ENCODE data around the gene CDHR2.
"Not testable (repeated sequence)": the region's sequence is repeated elsewhere in the genome, so short reads cannot be mapped to it uniquely, and the experiment has no call there.

The CDHR2 gene

DNA sequence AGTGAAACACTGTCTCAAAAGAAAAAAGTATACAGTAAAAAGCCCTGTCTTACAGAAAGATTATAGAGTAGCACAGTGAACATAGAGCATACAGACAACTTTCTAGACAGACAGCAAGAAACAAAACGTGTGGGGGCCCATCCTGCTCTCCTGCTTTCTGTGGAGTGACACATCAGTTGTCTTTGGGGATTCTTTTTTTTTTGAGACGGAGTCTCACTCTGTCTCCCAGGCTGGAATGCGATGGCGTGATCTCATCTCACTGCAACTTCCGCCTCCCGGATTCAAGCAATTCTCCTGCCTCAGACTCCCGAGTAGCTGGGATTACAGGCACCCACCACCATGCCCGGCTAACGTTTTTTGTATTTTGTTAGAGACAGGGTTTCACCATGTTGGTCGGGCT, 14.9 kb downstream of the CDHR2 start:
- DNase-seq (ENCODE audit: low read depth in 2 of 2, low spot score in 1 of 2): no peak

DNA sequence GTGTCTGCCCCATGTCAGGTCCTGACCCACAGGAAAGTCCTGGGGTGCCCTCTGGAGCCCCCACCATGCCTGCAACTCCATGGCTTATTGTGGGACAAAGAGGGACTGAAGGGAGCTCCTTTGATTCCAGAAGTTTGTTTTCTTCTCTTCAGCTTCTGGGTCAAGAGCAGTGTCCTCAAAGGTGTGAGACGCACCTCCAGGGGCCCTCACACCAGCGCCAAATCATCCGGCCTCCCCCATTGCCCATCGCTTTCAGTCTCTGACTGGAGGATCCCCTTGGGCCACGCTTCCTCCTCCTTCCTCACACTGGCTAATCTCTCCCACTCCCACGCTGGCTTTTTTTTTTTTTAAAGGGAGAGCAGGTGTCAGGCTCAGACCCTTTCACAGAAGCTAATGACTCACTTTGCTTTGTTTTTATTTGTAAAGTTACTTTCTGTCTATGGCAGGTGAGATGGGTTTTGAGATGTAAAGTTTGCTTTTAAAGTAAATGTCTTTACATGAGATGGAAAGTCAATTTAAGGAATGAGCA, 16.7 kb downstream of the CDHR2 start:
- DNase-seq (ENCODE audit: low read depth in 2 of 2, low spot score in 1 of 2): no peak

DNA sequence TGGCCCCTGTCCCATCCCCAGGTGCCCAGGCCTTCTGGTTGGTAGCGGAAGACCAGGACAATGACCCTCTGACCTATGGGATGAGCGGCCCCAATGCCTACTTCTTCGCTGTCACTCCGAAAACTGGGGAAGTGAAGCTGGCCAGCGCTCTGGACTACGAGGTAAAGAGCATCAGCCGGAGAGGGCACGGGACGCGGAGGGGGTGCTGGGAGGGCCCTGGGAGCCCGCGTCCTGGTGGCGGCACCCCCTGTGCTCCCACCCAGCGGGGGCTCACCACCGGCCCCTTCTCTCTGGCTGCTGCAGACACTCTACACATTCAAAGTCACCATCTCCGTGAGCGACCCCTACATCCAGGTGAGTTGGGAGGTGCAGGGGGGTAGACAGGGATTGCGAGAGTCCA, 19.5 kb downstream of the CDHR2 start:
- no peak for DNase-seq (ENCODE audit: low read depth in 2 of 2, low spot score in 1 of 2)

DNA sequence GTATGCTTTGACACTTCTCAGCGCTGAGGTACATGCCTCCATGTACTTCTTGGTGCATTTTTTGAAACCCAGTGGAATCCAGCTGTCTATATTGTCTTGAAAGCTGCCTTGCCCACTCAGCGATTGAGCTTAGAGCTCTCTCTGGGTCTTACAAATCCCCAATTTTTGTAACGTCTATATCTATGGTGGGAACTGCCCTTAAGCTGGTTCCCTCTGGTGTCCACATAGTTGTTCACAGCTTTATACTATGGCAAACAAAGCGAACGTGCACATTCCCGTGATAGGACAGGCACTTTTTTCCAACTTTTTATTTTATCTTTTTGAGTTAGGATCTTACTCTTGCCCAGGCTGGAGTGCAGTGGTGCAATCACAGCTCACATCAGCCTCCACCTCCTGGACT, 20.9 kb downstream of the CDHR2 start:
- no peak for DNase-seq (ENCODE audit: low read depth in 2 of 2, low spot score in 1 of 2)

DNA sequence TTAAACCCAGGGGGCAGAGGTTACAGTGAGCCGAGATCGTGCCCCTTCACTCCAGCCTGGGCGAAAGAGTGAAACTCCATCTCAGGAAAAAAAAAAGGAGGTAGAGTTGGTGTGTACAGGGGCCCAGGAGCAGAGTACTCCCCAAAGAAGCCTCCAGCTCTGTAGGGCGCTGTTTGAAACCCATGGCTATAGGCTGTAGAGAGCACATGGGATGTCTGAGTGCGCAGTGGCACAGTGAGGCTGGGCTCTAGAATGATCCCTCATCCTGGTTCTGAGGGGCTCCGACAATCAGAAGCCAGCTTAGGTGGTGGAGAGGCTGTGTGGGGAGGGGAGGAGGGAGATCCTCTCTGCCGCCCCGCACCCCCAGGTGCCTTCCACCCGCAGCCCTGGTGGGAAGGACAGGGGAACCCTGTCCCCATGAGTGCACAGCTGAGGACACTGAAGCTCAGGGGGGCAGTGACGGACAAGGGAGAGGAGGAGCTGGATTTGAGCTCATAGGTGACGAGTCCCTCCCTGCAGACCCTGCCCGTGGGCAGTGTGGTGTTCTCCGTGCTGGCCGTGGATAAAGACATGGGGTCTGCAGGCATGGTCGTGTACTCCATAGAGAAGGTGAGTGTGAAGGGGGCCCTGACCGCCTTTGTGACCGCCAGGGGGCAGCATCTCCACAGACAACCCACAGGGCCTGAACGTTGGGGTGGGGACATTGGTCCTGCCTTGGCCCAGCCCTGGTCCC, 24.6 kb downstream of the CDHR2 start:
- DNase-seq (ENCODE audit: low read depth in 2 of 2, low spot score in 1 of 2): peak; percentile 55 to 77

DNA sequence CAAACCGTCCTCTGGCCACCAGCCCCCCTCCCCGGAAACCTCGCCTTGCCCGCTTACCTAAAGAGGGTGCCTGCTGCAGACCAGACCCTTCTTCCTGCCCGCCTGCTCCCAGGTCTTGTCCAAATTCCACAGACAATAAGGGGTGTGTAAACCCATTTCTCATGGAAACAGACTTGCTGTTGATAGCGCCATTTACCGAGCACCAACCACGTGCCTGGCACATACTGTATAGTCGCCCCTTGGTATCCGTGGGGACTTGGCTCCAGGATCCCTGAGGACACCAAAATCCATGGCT, 25.1 kb downstream of the CDHR2 start:
- DNase-seq (ENCODE audit: low read depth in 2 of 2, low spot score in 1 of 2): no peak

DNA sequence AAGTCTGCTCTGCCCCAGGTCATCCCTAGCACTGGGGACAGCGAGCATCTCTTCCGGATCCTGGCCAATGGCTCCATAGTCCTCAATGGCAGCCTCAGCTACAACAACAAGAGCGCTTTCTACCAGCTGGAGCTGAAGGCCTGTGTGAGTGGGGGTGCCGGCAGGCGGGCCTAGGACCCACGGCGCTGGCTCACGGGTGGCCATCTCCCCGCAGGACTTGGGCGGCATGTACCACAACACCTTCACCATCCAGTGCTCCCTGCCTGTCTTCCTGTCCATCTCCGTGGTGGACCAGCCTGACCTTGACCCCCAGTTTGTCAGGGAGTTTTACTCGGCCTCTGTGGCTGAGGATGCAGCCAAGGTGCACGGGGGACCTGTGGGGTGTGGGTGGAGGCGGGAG, 25.9 kb downstream of the CDHR2 start:
- no peak for DNase-seq (ENCODE audit: low read depth in 2 of 2, low spot score in 1 of 2)

DNA sequence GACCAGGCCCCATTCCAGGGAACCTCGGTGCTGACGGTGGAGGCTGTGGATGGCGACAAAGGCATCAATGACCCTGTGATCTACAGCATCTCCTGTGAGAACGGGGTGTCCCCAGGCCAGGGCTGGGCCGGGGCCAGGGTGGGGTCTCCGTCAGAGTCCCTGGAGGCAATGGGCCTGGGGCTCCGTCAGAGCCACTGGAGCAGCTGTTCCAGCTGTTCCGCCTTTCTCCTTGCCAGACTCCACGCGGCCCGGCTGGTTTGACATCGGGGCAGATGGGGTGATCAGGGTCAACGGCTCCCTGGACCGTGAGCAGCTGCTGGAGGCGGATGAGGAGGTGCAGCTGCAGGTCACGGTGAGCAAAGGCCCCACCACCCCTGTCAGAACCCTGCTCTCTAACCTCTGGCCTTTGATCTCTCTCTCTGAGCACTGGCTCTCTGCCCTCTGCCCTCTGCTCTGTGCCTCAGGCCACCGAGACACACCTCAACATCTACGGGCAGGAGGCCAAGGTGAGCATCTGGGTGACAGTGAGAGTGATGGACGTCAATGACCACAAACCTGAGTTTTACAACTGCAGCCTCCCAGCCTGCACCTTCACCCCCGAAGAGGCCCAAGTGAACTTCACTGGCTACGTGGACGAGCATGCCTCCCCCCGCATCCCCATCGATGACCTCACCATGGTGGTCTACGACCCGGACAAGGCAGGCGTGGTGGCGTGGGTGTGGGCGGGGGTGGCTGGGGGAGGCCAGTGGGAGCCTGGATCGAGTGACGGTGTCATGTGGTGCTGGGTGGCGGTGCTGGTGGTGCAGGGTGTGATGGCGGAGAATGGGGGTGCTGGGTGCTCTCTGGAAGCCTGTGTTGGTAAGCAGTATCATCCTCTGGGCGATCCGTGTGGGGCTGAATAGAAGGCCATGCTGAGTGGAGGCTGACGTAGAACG, 26.6 kb downstream of the CDHR2 start:
- no peak for DNase-seq (ENCODE audit: low read depth in 2 of 2, low spot score in 1 of 2)

DNA sequence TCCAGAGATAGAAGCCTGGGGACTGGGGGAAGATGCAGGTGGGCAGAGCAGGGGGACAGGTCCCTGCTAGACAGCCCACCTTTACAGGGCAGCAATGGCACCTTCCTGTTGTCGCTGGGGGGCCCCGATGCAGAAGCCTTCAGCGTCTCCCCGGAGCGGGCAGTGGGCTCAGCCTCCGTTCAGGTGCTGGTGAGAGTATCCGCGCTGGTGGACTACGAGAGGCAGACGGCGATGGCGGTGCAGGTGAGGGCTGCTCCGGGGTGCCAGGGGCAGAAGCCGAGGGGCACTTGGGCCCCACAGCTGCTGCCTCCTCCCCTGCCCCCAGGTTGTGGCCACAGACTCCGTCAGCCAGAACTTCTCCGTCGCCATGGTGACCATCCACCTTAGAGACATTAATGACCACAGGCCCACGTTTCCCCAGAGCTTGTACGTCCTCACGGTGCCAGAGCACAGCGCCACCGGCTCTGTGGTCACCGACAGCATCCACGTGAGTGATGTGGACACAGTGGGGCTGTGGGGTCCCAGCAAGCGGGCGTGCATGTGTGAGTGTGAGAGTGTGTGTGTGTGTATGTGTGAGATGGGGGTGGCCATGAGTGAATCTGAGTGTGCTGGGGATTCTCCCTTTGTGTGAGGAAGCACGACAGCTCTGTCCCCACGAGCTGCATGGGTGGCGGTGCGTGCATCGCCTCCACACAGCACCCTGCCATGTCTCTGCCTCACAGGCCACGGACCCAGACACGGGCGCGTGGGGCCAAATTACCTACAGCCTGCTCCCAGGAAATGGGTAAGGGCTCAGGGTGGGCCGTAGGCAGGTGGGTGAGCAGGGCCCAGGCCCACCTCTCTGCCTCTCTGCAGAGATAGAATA, 28.4 kb downstream of the CDHR2 start:
- DNase-seq (ENCODE audit: low read depth in 2 of 2, low spot score in 1 of 2): no peak

DNA sequence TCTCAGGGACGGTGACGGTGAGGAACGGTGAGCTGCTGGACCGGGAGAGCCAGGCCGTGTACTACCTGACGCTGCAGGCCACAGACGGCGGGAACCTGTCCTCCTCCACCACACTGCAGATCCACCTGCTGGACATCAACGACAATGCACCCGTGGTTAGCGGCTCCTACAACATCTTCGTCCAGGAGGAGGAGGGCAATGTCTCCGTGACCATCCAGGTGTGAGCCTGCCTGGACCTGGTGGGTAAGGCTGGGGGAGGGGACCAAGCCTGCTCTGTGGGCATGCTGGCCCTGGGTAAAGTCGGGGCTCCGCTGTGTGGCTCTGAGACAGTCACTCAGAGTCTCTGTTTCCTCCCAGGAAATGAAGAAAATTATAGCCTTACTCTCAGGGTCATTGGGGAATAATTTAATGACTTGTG, 29.3 kb downstream of the CDHR2 start:
- DNase-seq (ENCODE audit: low read depth in 2 of 2, low spot score in 1 of 2): no peak

DNA sequence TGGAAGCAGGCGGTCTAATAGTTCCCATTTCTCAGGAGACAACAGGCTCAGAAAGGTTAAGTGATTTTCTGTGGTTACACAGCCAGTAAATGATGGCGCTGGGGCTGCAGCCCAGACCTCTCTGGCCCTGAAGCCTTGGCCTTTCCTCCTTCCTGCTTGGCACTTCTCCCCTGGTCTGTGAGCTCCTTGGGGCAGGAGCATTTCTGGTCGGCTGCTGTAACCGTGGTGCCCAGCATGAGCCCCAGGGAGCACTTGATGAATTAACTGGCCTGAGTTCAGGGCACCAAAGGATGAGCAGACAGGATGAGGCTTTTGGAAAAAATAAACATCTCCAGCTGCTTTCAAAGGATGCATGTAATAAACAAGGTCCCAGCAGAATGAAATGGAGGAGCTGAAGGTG, 30.2 kb downstream of the CDHR2 start:
- no peak for DNase-seq (ENCODE audit: low read depth in 2 of 2, low spot score in 1 of 2)

DNA sequence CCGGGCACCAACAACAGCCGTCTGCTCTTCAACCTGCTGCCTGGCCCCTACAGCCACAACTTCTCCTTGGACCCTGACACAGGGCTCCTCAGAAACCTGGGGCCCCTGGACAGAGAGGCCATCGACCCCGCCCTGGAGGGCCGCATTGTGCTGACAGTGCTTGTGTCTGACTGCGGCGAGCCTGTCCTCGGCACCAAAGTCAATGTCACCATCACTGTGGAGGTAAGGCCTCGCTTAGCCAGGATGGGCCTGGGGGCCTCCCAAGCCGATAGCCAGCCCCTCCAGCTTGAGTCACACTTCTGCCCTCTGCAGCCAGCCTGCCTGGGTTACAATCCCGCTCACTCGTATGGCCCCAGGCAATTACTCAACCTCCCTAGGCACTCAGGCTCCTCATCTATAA, 32.2 kb downstream of the CDHR2 start:
- DNase-seq (ENCODE audit: low read depth in 2 of 2, low spot score in 1 of 2): no peak

DNA sequence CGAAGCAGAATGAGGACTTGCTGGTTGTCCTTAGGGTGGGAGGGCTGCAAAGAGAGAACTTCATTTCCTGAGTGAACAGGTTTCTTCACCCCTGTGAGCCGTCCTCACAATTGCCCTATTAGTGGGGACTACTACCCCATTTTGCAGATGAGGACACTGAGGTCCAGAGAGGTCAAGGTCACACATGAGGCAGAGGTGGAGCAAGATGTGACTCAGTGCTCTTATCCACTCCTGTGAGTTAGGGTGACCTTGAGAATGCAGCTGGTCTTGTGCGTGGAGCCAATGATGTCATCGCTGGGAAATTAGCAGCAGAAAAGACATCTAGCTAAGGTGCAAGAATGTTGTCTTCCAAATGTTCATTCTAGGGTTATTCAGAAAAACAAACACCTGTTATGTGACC, 33.9 kb downstream of the CDHR2 start:
- DNase-seq (ENCODE audit: low read depth in 2 of 2, low spot score in 1 of 2): no peak

DNA sequence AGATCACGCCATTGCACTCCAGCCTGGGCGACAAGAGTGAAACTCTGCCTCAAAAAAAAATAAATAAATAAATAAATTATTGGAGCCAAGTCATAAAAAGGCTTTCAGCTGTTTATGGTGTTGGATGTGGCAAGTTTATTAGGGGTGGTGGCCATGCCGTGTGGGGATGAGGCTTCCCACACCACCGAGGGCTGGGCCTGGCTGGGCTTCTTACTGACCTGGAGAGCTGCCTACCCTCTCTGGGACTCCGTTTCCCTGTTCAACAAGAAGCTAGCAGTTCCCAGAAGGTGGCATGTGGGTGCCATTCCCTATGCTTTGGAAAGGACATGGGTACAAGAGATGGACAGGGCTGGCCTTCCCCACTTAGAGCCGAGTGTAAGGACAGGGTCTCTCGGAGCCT, 38.3 kb downstream of the CDHR2 start:
- DNase-seq (ENCODE audit: low read depth in 2 of 2, low spot score in 1 of 2): no peak

DNA sequence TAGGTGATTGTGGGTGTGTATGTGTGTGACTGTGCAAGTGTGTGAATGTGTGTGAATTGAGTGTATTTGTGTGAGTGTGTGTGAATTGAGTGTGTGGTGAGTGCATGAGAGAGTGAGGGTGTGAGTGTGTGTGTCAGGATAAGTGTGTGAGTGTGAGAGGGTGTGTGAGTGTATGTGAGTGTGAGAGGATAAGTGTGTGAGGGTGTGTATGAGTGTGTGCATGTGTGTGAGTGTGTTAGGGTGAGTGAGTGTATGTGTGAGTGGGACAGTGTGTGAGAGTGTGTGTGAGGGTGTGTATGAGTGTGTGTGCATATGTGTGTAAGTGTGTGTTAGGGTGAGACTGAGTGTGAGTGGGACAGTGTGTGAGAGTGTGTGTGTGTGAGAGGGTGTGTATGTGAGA, 39.2 kb downstream of the CDHR2 start:
- no peak for DNase-seq (ENCODE audit: low read depth in 2 of 2, low spot score in 1 of 2)

DNA sequence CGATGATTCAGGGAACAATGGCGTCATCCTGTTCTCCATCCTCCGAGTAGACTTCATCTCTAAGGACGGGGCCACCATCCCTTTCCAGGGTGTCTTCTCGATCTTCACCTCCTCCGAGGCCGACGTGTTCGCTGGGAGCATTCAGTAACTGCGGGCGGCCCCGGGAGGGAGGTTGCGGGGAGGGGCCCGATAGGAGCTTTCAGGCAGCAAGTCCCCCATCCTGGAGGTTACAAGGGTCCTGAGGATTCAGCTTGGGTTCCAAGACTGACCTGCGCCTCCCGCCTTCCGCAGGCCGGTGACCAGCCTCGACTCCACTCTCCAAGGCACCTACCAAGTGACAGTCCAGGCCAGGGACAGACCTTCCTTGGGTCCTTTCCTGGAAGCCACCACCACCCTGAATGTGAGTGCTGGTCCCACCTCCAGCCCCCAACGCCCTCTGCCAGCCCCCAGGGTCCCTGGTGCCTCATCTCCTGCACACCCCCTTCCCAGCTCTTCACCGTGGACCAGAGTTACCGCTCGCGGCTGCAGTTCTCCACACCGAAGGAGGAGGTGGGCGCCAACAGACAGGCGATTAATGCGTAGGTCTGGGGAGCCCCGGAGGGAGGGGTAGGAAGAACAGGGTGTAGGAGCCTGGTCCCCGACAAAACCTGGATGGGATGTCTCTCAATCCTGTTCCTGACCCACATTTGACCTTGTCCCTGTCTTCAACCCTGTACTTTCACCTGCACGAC, 40.1 kb downstream of the CDHR2 start:
- DNase-seq (ENCODE audit: low read depth in 2 of 2, low spot score in 1 of 2): no peak

DNA sequence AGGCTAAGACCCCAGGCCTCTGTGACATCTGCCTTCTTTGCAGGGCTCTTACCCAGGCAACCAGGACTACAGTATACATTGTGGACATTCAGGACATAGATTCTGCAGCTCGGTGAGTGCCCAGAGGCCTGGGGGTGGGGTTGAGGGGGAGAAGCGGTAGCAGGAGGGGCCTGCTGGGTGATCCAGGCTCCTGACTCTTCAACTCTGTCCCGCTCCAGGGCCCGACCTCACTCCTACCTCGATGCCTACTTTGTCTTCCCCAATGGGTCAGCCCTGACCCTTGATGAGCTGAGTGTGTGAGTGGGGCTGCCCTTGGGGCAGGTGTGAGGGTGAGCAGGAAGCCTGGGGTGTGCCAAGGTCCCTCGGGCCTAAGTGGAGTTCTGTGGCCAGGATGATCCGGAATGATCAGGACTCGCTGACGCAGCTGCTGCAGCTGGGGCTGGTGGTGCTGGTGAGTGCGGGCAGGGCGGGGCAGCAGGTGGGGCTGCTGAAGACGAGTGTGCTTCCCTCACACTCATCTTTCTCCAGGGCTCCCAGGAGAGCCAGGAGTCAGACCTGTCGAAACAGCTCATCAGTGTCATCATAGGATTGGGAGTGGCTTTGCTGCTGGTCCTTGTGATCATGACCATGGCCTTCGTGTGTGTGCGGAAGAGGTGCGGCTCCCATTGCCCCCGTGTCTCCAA, 41.0 kb downstream of the CDHR2 start:
- DNase-seq (ENCODE audit: low read depth in 2 of 2, low spot score in 1 of 2): no peak

DNA sequence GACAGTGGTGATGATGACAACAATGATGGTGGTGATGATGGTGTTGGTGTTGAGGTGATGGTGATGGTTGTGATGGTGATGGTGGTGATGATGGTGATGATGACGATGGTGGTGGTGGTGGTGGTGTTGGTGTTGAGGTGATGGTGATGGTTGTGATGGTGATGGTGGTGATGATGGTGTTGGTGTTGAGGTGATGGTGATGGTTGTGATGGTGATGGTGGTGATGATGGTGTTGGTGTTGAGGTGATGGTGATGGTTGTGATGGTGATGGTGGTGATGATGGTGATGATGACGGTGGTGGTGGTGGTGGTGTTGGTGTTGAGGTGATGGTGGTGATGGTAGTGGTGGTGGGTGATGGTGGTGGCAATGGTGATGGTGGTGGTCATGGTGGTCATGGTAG, 42.5 kb downstream of the CDHR2 start:
- not testable (repeated sequence) for DNase-seq (ENCODE audit: low read depth in 2 of 2, low spot score in 1 of 2)

DNA sequence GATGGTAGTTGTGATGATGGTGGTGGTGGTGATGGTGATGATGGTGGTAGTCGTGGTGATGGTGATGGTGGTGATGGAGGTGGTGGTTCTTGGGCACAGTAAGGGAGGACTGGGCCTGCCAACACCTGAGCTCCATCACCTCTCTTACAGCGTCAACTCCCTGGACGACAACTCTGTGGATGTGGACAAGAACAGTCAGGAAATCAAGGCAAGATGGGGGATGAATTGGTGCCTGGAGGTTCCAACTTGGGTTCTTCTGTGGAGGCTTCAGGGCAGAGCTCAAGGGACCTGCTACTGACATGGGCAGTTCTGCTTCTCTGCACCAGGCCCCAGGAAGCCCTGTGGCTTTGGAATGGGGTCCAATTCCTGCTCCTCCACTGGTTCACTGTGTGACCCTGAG, 43.4 kb downstream of the CDHR2 start:
- no peak for DNase-seq (ENCODE audit: low read depth in 2 of 2, low spot score in 1 of 2)

DNA sequence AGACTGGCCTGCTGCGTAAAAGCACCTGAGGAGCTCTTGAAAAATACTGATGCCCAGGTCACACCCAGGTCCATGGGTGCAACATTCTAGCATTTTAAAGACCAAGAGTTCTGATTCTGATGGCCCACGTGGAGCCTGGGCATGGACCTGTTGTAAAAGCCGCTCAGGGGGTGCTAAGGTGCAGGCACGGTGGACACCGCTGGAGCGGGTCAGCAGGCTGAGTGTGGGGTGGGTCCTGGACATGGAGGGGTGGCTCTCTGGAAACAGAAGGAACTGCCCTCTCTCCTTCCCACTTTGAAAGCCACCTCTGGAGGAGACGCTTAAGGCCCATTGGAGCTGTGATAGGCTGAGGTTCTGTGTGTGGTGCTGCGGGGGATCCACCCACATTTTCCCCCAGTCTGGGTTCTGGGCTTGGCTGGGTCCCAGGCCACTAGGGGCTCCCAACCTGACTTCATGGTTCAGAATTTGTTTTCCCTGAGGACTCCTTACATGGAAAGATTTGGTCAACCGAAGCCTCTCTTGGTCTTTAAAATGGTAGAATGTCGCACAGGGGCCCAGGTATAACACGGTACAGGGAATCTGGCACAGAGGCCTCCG, 44.2 kb downstream of the CDHR2 start:
- no peak for DNase-seq (ENCODE audit: low read depth in 2 of 2, low spot score in 1 of 2)
